NCI-H2196 (cell line): ENCODE results near the gene EFHD2.
"Not testable (repeated sequence)": the region's sequence is repeated elsewhere in the genome, so short reads cannot be mapped to it uniquely, and the experiment has no call there.

ENCODE experiments used
- DNase-seq: peaks from one replicate; lab custom pipeline; 2025; ENCODE audit not compliant: unreplicated experiment; lab: John Stamatoyannopoulos, UW

EFHD2 gene

DNA sequence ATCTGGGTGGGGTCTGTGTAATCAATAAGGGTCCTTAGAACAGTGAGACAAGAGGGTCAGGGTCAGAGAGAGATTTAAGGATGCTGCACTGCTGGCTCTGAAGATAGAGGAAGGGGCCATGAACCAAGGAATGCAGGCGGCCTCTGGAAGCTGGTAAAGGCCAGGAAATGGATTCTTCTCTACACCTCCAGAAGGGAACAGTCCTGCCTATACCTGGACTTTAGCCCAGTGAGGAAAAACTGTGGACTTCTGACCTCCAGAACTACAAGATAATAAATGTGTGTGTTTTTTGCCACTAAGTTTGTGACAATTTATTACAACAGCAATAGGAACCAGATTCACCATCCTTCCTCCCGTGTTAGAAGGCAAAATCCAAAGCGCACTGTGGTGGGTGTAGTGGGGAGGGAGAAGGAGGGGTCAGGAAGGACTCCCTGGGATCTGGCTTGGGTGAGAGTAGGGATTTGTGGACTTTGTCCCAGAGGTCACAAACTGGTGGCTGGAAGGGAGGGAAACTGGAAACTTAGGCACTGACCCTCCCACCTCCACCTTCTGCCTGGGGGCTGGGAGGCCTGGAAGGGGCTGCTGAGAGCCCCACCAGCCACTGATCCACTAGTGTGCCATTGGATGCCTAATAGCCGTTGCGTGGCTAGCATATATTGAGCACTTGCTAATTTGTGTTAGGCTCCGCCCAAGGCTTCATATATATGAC lies 41.5 kb downstream of the EFHD2 start:
- no peak for DNase-seq

DNA sequence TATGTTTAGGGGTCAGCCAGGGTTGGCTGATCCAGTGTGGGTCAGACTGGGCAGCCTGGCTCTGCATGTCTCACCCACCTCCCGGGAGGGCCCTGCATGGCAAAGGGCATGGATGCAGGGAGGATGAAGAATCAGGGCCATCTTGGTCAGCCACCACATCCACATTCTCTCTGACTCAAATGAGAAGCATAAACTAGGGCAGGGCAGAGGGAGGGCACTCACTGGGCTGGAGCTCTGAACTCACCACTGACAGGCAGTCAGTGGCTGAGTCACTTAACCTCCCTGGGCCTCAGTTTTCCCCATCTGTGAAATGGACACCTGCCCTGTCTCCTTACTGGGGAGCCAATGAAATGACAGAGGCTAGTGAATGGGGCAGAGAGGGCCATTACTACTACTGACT lies 42.5 kb downstream of the EFHD2 start:
- DNase-seq = no peak

DNA sequence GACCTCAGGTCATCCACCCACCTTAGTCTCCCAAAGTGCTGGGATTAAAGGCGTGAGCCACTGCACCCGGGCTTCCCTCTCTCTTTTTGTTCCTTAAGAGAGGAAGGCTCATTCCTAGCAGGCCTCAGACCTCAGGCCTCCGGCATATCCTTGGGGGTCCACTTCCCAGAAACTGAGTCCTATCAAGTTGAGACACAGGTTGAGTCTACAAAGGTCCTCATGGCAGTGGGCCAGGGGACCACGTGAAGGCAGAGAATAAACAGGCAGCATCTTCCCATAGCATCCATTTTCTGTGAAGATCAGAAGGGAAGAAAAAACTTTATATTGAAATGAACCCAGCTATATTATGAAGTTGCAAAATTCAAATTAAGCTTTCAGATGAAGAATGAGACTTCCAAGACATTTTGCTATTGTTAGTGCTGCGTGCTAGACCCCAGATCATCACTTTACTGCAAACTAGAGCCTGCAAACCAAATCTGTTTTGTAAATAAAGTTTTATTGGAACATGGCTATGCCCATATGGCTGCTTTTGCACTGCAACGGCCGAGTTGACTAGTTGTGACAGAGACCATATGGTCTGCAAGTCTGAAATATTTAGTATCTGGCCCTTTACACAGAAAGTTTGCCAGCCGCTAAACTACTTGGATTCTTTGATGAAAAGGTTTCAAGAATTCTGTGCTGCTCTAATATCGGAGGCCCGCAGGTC lies 43.3 kb downstream of the EFHD2 start:
- no peak for DNase-seq

DNA sequence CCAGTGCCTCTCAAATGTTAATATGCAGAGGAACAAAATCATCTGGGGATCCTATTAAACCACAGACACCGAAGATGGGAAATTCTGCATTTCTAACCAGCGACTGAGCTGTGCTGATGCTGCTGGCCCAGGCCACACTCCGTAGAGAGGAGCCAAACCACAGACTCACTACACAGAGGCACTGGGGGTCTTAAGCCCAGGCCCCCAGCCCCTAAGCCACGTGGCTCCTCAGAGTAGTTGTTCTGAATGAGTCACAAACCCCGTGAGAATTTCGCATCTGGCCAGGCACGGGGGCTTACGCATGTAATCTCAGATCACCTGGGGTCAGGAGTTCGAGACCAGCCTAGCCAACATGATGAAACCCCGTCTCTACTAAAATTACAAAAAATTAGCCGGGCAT lies 44.0 kb downstream of the EFHD2 start:
- DNase-seq = no peak

DNA sequence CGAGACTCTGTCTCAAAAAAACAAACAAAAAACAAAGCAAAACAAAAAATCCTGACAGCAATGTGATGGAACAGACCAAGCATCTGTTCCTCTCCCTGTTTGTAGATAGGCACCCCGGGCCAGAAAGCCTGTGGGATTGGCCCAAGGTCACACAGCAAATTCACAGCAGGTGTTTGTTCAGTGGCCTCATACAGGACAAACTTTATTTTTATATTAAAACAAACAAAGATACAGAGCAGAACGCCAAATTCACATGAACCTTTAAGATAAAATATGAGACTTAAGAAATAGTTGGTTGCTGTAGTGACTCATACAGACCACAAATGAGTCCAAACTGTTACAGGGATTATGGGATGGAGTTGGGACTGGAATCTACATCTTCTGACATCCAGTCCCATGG lies 44.6 kb downstream of the EFHD2 start:
- no peak for DNase-seq

DNA sequence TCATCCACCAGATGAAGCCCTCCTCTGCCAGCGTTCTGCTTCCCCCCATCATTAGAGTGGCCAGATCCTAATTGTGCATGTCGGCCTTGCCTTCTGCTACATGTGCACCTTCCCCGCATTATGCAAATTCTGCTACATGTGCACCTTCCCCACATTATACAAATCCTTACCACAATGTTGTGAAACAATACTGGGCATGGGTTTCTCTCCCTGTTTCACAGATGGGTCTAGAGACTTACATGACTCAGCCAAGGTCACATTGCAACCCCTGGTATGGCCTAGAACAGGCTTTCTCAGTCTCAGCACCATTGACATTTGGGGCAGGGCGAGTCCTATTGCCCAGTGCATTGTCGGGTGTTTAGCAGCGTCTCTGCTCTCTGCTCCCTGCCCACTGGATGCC lies 45.8 kb downstream of the EFHD2 start:
- DNase-seq = no peak

DNA sequence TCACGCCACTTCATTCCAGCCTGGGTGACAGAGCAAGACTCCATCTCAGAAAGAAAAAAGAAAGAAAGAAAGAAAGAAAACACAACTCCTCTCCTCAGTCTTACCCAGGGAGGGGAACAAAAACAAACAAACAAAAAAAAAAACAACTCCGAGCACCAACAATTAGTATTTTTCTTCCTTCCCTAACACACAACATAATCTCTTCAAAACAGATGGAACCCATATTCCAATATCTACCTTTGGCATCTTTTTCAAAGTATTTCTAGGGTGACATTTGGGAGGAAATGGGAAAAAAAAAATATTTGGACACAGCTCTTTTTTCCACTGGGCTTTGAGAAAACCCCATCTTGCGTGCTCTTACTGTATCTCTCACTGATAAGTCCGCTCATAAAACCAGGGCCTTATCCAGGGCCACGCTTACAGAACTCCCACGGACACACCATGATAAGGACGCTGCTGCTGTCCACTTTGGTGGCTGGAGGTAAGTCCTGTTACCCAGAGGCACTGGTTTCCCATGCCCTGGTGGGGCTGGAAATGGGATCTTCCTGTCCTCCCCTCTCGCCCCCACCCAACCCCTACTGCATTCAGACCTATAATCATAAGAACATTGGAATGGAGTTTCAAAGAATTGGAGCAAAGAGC lies 46.7 kb downstream of the EFHD2 start, which contains the start of gene CELA2A:
Gene CELA2A, plus strand, starts transcription at position 420 of the 642 bp plus-strand sequence. Its CDS starts 22 bp downstream, at position 442.
- no peak for DNase-seq

DNA sequence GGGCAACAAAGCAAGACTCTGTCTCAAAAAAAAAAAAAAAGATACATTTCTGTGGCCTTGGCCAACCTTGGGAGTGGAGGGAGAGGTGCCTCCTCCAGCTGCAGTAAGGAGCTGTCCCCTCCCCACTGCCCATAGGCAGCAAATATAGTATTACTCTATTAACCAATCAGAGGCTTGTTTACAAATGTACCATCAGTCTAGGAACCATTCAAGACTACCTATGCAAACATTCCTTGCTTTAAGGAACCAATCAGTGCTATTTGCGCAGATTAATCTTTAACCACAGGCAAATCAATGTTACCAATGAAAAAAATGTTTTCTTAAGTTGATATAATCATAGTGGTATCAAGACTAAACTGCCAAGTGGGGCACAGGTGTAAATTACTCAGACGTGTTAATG lies 47.9 kb downstream of the EFHD2 start:
- no peak for DNase-seq

DNA sequence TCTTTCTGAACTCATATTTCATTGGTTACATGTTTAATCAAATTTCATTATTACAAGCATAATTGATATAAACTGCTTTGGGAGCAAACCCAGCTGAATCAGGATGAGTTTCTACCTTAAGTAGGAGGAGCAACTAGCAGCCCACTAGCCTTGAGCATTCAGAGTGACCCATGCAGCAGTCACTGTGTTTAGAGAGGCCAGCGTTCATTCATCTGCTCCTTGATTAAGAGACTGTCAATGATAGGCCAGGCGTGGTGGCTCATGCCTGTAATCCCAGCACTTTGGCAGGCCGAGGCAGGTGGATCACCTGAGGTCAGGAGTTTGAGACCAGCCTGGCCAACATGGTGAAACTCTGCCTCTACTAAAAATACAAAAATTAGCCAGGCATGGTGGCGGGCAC lies 48.7 kb downstream of the EFHD2 start:
- DNase-seq = not testable (repeated sequence)

DNA sequence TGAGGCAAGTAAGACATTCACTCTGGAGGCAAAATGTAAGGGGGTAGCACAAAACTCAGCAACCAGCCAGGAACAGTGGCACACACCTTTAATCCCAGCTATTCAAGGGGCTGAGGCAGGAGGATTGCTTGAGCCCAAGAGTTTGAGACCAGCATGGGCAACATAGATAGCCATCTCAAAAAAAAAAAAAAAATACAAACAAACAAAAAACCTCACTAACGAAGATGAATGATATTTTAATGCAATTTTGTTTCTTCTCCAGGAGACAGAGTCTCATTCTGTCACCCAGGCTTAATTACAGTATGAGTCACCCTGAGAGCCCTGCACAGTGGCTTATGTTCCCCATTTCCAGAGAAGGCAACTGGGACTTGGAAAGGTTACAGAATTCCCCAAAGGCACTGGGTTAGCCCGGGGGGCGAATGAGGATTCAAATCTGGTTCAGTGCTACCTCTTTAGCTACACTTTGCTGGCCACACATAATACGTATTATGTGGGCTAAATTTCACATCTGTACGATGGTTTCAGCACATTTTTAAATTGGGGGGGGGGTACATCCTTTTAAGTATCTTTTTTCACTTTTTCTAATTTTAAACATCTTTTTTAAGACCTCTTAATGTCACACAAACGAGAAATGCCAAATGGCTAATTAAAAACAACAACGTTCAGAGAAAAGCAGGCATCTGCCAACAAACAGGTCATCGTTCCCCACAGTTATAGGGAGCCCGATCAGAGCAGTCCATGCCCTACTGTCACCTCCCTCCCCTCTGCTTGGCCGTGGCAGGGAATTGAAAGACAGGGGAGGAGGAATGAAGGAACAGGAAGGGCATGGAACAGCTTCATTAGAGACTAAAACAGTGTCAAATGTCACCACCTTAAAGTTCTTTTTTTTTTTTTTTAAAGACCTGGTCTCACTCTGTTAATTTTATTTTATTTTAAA lies 50.4 kb downstream of the EFHD2 start:
- no peak for DNase-seq

DNA sequence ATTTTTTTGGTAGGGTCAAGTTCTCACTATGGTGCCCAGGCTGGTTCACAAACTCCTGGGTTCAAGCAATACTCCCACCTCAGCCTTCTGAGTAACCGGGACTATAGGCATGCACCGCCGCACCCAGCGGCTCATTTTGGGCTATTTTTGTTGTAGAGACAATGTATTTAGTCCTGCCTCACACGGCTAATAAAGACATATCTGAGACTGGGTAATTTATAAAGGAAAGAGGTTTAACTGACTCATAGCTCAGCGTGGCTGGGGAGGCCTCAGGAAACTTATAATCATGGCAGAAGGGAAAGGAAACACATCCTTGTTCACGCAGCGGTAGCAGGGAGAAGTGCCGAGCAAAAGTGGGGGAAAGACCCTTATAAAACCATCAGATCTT lies 51.0 kb downstream of the EFHD2 start:
- no peak for DNase-seq

DNA sequence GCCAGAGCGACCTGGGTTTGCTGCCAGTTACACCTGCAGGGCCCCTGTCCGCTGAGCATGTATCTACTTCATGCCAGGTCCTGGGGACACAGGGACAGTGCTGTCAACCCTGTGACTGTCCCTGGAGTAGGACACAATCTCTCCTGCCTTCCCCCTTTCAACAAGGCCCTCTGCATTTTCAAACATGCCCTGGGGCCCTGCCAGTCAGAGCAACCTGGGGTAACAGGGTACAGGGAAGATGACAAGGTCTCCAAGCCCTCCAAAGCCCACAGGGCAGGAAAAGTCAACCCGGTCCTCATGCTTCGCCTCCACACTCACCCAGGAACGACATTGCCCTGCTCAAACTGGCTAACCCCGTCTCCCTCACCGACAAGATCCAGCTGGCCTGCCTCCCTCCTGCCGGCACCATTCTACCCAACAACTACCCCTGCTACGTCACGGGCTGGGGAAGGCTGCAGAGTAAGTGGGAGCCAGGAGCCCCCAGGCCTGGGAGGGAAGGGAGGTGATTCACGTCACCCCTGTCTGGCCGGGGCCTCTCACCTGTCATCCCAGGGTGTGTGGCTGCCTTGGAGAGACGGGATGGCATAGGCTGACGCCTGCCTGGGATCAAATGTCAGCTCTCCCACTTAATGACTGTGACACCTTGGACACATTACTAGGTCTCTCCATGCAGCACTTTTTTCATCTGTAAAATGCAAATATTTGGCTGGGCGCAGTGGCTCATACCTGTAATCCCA lies 53.5 kb downstream of the EFHD2 start:
- DNase-seq = not testable (repeated sequence)

DNA sequence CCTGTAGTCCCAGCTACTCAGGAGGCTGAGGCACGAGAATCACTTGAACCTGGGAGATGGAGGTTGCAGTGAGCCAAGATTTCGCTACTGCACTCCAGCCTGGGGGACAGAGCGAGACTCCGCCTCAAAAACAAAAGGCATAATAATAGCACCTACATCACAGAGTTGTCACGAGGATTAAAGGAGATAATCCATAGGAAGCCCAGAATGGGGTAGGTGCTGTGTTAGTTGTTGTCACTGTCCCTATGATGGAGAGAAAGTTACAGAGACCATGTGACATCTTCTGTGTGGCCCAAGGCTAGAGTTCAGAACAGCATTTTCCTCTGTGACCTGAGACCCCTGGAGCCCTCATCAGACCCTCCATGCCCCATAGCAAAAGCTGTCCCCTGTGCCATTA lies 54.2 kb downstream of the EFHD2 start:
- not testable (repeated sequence) for DNase-seq

DNA sequence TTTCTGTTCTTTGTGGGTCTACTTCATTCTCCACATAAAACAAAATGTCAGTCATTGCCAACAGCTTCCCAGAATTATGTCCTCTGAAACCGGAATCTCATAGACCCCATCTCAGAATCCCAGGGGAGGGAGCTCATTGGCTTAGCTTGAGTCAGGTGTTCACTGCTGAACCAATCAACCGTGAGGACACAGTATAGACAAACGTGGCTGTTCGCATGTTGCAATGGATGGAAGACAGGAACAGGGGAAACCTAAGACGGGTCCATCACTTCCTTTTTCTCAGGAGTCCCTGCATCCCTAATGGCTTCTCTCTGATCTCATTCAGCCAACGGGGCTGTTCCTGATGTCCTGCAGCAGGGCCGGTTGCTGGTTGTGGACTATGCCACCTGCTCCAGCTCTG lies 56.0 kb downstream of the EFHD2 start:
- no peak for DNase-seq

DNA sequence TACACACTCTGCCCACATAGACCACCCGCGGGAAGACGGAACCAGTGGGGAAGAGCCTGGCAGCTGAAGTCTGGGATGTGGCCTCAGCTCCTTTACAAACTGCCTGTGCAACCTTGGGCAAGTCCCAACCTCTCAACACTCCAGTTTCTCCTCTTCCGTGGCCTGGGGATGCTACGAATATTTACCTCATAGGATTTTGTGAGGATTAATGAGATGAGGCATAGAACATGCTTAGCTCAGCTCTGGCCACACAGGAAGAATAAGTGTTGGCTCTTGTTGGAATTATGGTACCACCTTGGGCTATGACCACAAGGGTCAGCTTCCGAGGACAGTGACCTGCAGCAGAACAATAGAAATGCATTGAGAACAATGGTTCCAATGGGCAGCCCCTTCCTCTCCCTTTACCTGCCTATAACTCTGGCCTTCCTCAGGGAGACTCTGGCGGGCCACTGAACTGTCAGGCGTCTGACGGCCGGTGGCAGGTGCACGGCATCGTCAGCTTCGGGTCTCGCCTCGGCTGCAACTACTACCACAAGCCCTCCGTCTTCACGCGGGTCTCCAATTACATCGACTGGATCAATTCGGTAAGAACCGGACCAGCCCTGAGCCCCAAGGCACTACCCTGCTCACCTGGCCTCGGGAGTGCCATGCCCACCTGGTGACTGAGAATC lies 57.4 kb downstream of the EFHD2 start:
- DNase-seq = not testable (repeated sequence)

DNA sequence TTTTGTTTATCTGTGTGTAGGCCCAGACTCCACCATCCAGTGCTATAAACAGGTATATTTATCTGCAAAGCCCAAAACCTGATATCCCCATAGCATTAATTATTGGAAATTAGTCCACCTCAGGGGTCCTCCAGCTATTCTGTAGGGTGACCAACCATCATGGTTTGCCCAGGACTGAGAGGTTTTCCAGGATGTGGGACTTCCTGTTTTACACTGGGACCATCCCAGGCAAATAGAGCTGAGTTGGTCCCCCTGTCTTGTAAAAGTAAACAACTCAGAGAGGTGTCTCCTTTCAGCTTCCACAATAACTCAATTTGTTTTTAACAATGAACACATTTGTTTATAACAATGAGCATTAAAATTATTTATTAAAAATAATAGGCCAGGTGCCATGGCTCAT lies 58.5 kb downstream of the EFHD2 start:
- DNase-seq = no peak

DNA sequence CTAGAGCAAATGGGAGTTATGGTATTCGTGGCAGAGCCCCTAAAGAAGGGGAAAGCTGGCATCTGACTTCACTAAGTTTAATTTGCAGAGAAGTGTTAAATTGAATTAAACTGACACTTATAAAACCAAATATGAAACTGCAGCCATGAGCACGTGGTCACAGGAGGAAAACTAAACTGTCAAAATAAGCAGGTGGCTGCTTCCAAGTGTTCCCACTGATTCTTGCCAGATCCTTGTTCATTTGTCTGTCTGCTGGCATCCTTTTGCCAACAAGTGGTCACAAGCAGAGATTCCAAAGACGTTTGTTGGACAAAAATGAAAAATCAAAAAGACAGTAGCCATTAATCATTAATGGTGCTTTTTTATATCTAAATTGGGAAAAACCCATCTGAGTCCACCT lies 59.7 kb downstream of the EFHD2 start:
- no peak for DNase-seq

DNA sequence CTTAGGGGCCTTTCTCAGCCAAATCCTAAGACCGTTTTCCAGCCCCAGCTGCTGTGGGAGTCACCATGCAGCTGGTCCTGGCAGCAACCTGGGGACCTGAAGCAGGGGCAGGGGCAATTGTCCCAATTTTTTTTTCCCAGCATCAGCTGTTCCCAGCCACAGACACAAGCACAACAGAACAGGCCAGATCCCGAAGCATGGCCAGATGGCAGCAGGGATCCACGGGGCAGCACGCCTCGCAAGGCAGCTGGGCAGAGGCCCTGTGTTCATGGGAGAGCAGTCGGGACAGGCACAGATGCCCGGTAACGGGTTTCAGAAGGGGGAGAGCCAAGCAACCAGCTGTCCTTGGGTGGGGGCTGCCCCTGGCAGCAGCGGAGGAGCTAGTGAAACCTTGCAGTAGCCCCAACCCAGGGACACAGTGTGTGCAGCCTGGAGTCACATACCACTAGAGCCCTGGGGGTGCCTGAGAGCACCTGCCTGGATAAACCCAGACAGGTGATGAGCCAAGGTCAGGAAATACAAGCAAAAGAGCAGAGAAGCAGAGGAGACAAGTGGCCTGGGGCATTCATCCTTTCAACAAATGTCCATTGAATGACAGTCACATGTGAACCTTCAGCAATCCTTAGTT lies 60.2 kb downstream of the EFHD2 start:
- DNase-seq = not testable (repeated sequence)

DNA sequence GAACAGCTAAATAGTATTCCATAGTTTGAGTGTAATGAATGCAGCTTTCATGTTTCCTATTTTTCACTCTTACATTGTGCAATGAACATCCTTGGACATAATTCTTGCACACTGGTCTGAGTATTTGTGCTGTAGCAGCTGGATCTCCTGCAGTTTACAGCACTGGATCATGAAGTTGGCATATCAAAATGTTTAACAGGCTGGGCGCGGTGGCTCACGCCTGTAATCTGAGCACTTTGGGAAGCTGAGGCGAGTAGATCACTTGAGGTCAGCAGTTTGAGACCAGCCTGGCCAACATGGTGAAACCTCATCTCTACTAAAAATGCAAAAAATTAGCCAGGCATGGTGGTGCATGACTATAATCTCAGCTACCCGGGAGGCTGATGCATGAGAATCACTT lies 61.4 kb downstream of the EFHD2 start:
- not testable (repeated sequence) for DNase-seq
